ENCODE results near the gene NFS1.
"Not testable (repeated sequence)": the region's sequence is repeated elsewhere in the genome, so short reads cannot be mapped to it uniquely, and the experiment has no call there.

NFS1 gene

GRCh38 chr20:35710039-35710438 is 10.9 kb upstream of the NFS1 start:
- no peak for DNase-seq (ENCODE audit: extremely low read depth, insufficient read length)
- Histone ChIP-seq H3K36me3 (ENCODE audit: control insufficient read depth, insufficient read depth, low read length) (peaks cover 18% of the 10 kb centered on the region), H3K27me3 (replicated peaks; ENCODE audit: control insufficient read depth, insufficient read depth, low read length) (no peaks in the 10 kb centered on the region), H3K4me3 (replicated peaks; ENCODE audit: low read depth, low read length) (no peak overlapping the region)
- TF ChIP-seq CTCF (IDR thresholded peaks at IDR 0.05; ENCODE audit: insufficient read depth, low read length, poor library complexity, severe bottlenecking): no peak

GRCh38 chr20:35709259-35709658 is 10.1 kb upstream of the NFS1 start:
- H3K27me3 ChIP-seq (replicated peaks; ENCODE audit: control insufficient read depth, insufficient read depth, low read length): no peaks in the 10 kb centered on the region
- TF ChIP-seq CTCF (IDR thresholded peaks at IDR 0.05; ENCODE audit: insufficient read depth, low read length, poor library complexity, severe bottlenecking): no peak
- DNase-seq (ENCODE audit: extremely low read depth, insufficient read length): no peak
- peaks cover 22% of the 10 kb centered on the region for H3K36me3 ChIP-seq (ENCODE audit: control insufficient read depth, insufficient read depth, low read length)
- H3K4me3 ChIP-seq (replicated peaks; ENCODE audit: low read depth, low read length): no peak overlapping the region

GRCh38 chr20:35708502-35708901 is 9.3 kb upstream of the NFS1 start:
- no peak for DNase-seq (ENCODE audit: extremely low read depth, insufficient read length)
- TF ChIP-seq CTCF (IDR thresholded peaks at IDR 0.05; ENCODE audit: insufficient read depth, low read length, poor library complexity, severe bottlenecking): no peak
- no peaks in the 10 kb centered on the region for H3K27me3 ChIP-seq (replicated peaks; ENCODE audit: control insufficient read depth, insufficient read depth, low read length)
- H3K4me3 ChIP-seq (replicated peaks; ENCODE audit: low read depth, low read length): no peak overlapping the region
- peaks cover 19% of the 10 kb centered on the region for H3K36me3 ChIP-seq (ENCODE audit: control insufficient read depth, insufficient read depth, low read length)

- H3K27me3 ChIP-seq (replicated peaks; ENCODE audit: control insufficient read depth, insufficient read depth, low read length); H3K4me3 ChIP-seq (replicated peaks; ENCODE audit: low read depth, low read length); DNase-seq (ENCODE audit: extremely low read depth, insufficient read length): not testable (repeated sequence)
- peaks cover 15% of the 10 kb centered on the region for H3K36me3 ChIP-seq (ENCODE audit: control insufficient read depth, insufficient read depth, low read length)
These were observed 7.7 kb upstream of the NFS1 start for GRCh38 chr20:35706591-35707529.

- peaks cover 14% of the 10 kb centered on the region for H3K36me3 ChIP-seq (ENCODE audit: control insufficient read depth, insufficient read depth, low read length)
- H3K4me3 ChIP-seq (replicated peaks; ENCODE audit: low read depth, low read length); H3K27me3 ChIP-seq (replicated peaks; ENCODE audit: control insufficient read depth, insufficient read depth, low read length); DNase-seq (ENCODE audit: extremely low read depth, insufficient read length): not testable (repeated sequence)
These were observed 6.7 kb upstream of the NFS1 start for GRCh38 chr20:35705894-35706293.

- Histone ChIP-seq H3K4me3 (replicated peaks; ENCODE audit: low read depth, low read length) (no peak overlapping the region), H3K27me3 (replicated peaks; ENCODE audit: control insufficient read depth, insufficient read depth, low read length) (no peaks in the 10 kb centered on the region), H3K36me3 (ENCODE audit: control insufficient read depth, insufficient read depth, low read length) (peaks cover 14% of the 10 kb centered on the region)
- TF ChIP-seq CTCF (IDR thresholded peaks at IDR 0.05; ENCODE audit: insufficient read depth, low read length, poor library complexity, severe bottlenecking): no peak
- no peak for DNase-seq (ENCODE audit: extremely low read depth, insufficient read length)
These were observed 5.5 kb upstream of the NFS1 start for GRCh38 chr20:35704514-35705261.
